Stimulated activated memory B cell treated with anti-CD40 and anti-IgM and Interleukin-4, amounts not matched to agents 10 μg/mL and 1 μg/mL and 100 μg/mL, for 72 hours (primary cell): ENCODE measurements around the gene TMEM63B.

Source experiments
- ATAC-seq: fragments of 150-1000 bp; cut with Tn5 transposase; 2 replicates; pipeline ENCODE4 v1.10.0; 2021
- H3K27ac Mint-ChIP-seq: one replicate; pipeline ENCODE4 v1.8.0; 2022; ENCODE audit warnings: mild to moderate bottlenecking, mixed read lengths
- H3K27me3 Mint-ChIP-seq: one replicate; pipeline ENCODE4 v1.8.0; 2022; ENCODE audit warnings: mixed read lengths
- H3K36me3 Mint-ChIP-seq: one replicate; pipeline ENCODE4 v1.8.0; 2022; ENCODE audit warnings: mixed read lengths
- H3K4me1 Mint-ChIP-seq: one replicate; pipeline ENCODE4 v1.8.0; 2022; ENCODE audit warnings: mixed read lengths
- H3K4me3 Mint-ChIP-seq: one replicate; pipeline ENCODE4 v1.8.0; 2022; ENCODE audit warnings: mild to moderate bottlenecking, moderate library complexity, mixed read lengths
- H3K9me3 Mint-ChIP-seq: one replicate; pipeline ENCODE4 v1.8.0; 2022; ENCODE audit warnings: mixed read lengths

The TMEM63B gene

GRCh38 chr6:44105993-44106740 is 21.2 kb upstream of the TMEM63B start:
- Mint-ChIP-seq H3K36me3 (peaks cover 51% of the 10 kb centered on the region), H3K27me3 (no peaks in the 10 kb centered on the region), H3K9me3 (no peaks in the 10 kb centered on the region), H3K27ac (no peak overlapping the region), H3K4me3 (no peak overlapping the region), H3K4me1 (peaks cover 20% of the 10 kb centered on the region)
- no peak for ATAC-seq

GRCh38 chr6:44107017-44107416 is 20.3 kb upstream of the TMEM63B start:
- H3K4me3 Mint-ChIP-seq: no peak overlapping the region
- H3K27ac Mint-ChIP-seq: no peak overlapping the region
- ATAC-seq: no peak
- peaks cover 58% of the 10 kb centered on the region for H3K36me3 Mint-ChIP-seq
- no peaks in the 10 kb centered on the region for H3K9me3 Mint-ChIP-seq
- H3K4me1 Mint-ChIP-seq: peaks cover 25% of the 10 kb centered on the region
- no peaks in the 10 kb centered on the region for H3K27me3 Mint-ChIP-seq

- no peak for ATAC-seq
- H3K36me3 Mint-ChIP-seq: peaks cover 53% of the 10 kb centered on the region
- peaks cover 21% of the 10 kb centered on the region for H3K4me1 Mint-ChIP-seq
- no peak overlapping the region for H3K27ac Mint-ChIP-seq
- H3K9me3 Mint-ChIP-seq: no peaks in the 10 kb centered on the region
- no peaks in the 10 kb centered on the region for H3K27me3 Mint-ChIP-seq
- H3K4me3 Mint-ChIP-seq: no peak overlapping the region
Measured at GRCh38 chr6:44108471-44108870, 18.9 kb upstream of the TMEM63B start.

- Mint-ChIP-seq H3K4me1 (peaks cover 21% of the 10 kb centered on the region), H3K9me3 (no peaks in the 10 kb centered on the region), H3K27ac (no peak overlapping the region), H3K36me3 (peaks cover 55% of the 10 kb centered on the region), H3K27me3 (no peaks in the 10 kb centered on the region), H3K4me3 (no peak overlapping the region)
- no peak for ATAC-seq
Measured at GRCh38 chr6:44109212-44109611, 18.1 kb upstream of the TMEM63B start.

GRCh38 chr6:44110005-44110676 is 17.2 kb upstream of the TMEM63B start:
- H3K27ac Mint-ChIP-seq: no peak overlapping the region
- H3K4me3 Mint-ChIP-seq: no peak overlapping the region
- H3K36me3 Mint-ChIP-seq: peaks cover 50% of the 10 kb centered on the region
- no peaks in the 10 kb centered on the region for H3K9me3 Mint-ChIP-seq
- H3K27me3 Mint-ChIP-seq: no peaks in the 10 kb centered on the region
- no peak for ATAC-seq
- peaks cover 21% of the 10 kb centered on the region for H3K4me1 Mint-ChIP-seq

GRCh38 chr6:44110966-44111365 is 16.4 kb upstream of the TMEM63B start:
- peaks cover 54% of the 10 kb centered on the region for H3K36me3 Mint-ChIP-seq
- no peak for ATAC-seq
- no peak overlapping the region for H3K4me3 Mint-ChIP-seq
- H3K27ac Mint-ChIP-seq: no peak overlapping the region
- H3K9me3 Mint-ChIP-seq: no peaks in the 10 kb centered on the region
- H3K4me1 Mint-ChIP-seq: peaks cover 25% of the 10 kb centered on the region
- no peaks in the 10 kb centered on the region for H3K27me3 Mint-ChIP-seq

- no peaks in the 10 kb centered on the region for H3K9me3 Mint-ChIP-seq
- H3K4me3 Mint-ChIP-seq: no peak overlapping the region
- no peaks in the 10 kb centered on the region for H3K27me3 Mint-ChIP-seq
- peaks cover 59% of the 10 kb centered on the region for H3K36me3 Mint-ChIP-seq
- no peak overlapping the region for H3K27ac Mint-ChIP-seq
- H3K4me1 Mint-ChIP-seq: peaks cover 25% of the 10 kb centered on the region
- no peak for ATAC-seq
Measured at GRCh38 chr6:44111434-44112417, 15.6 kb upstream of the TMEM63B start.

GRCh38 chr6:44113414-44113813 is 13.9 kb upstream of the TMEM63B start:
- Mint-ChIP-seq H3K4me3 (no peak overlapping the region), H3K36me3 (peaks cover 56% of the 10 kb centered on the region), H3K27me3 (no peaks in the 10 kb centered on the region), H3K9me3 (no peaks in the 10 kb centered on the region), H3K4me1 (peaks cover 37% of the 10 kb centered on the region), H3K27ac (no peak overlapping the region)
- no peak for ATAC-seq

GRCh38 chr6:44115866-44116265 is 11.5 kb upstream of the TMEM63B start:
- H3K27ac Mint-ChIP-seq: peak overlapping the region; percentile 6
- no peaks in the 10 kb centered on the region for H3K27me3 Mint-ChIP-seq
- peaks cover 37% of the 10 kb centered on the region for H3K36me3 Mint-ChIP-seq
- no peak overlapping the region for H3K4me3 Mint-ChIP-seq
- no peak for ATAC-seq
- peaks cover 49% of the 10 kb centered on the region for H3K4me1 Mint-ChIP-seq
- H3K9me3 Mint-ChIP-seq: no peaks in the 10 kb centered on the region

- Mint-ChIP-seq H3K9me3 (no peaks in the 10 kb centered on the region), H3K27me3 (no peaks in the 10 kb centered on the region), H3K4me1 (peaks cover 45% of the 10 kb centered on the region), H3K36me3 (peaks cover 28% of the 10 kb centered on the region), H3K4me3 (no peak overlapping the region), H3K27ac (peak overlapping the region; percentile 6)
- no peak for ATAC-seq
Measured at GRCh38 chr6:44116641-44117382, 10.5 kb upstream of the TMEM63B start.

- no peak for ATAC-seq
- Mint-ChIP-seq H3K4me3 (no peak overlapping the region), H3K27ac (no peak overlapping the region), H3K27me3 (no peaks in the 10 kb centered on the region), H3K4me1 (peaks cover 45% of the 10 kb centered on the region), H3K36me3 (peaks cover 22% of the 10 kb centered on the region), H3K9me3 (no peaks in the 10 kb centered on the region)
Measured at GRCh38 chr6:44117397-44118128, 9.8 kb upstream of the TMEM63B start.

GRCh38 chr6:44119704-44120262 is 7.6 kb upstream of the TMEM63B start:
- peaks cover 67% of the 10 kb centered on the region for H3K4me1 Mint-ChIP-seq
- H3K36me3 Mint-ChIP-seq: peaks cover 15% of the 10 kb centered on the region
- H3K27ac Mint-ChIP-seq: no peak overlapping the region
- H3K9me3 Mint-ChIP-seq: no peaks in the 10 kb centered on the region
- no peak overlapping the region for H3K4me3 Mint-ChIP-seq
- ATAC-seq: no peak
- H3K27me3 Mint-ChIP-seq: no peaks in the 10 kb centered on the region

- H3K27ac Mint-ChIP-seq: no peak overlapping the region
- H3K4me3 Mint-ChIP-seq: no peak overlapping the region
Measured at GRCh38 chr6:44120692-44121443, 6.5 kb upstream of the TMEM63B start.

More at GRCh38 chr6:44120692-44121443, 6.5 kb upstream of the TMEM63B start:
- Mint-ChIP-seq H3K4me1 (peaks cover 71% of the 10 kb centered on the region), H3K36me3 (peaks cover 11% of the 10 kb centered on the region), H3K27me3 (no peaks in the 10 kb centered on the region), H3K9me3 (no peaks in the 10 kb centered on the region)
- no peak for ATAC-seq
